SU-DHL-6 (cell line): ENCODE data around the gene HINT2.

Experiments used
- H2AFZ ChIP-seq: fragments of 200-600 bp; sonication (generic); 2 replicates; pipeline ENCODE4 v1.6.1; 2014; ENCODE audit warnings: low read depth, mild to moderate bottlenecking, moderate library complexity, mixed read lengths, antibody characterized with exemption, low read length; ENCODE audit not compliant: severe bottlenecking
- H3F3A ChIP-seq: fragments of 200-600 bp; shearing (Covaris generic); 2 replicates; pipeline ENCODE4 v1.6.0; 2016; ENCODE audit warnings: antibody characterized with exemption, mild to moderate bottlenecking; ENCODE audit not compliant: insufficient read depth
- H3K27ac ChIP-seq: fragments of 200-600 bp; sonication (generic); 2 replicates; pipeline ENCODE4 v1.5.1; 2016; ENCODE audit warnings: low read depth, mild to moderate bottlenecking, low read length, moderate library complexity, mixed read lengths
- H3K27me3 ChIP-seq: fragments of 200-600 bp; sonication (generic), shearing (Covaris generic); 2 replicates; pipeline ENCODE4 v1.6.0; 2014; ENCODE audit warnings: mild to moderate bottlenecking, low read length
- H3K36me3 ChIP-seq: fragments of 200-600 bp; sonication (generic); 2 replicates; pipeline ENCODE4 v1.6.1; 2014; ENCODE audit warnings: mild to moderate bottlenecking, low read length, mixed read lengths
- H3K4me2 ChIP-seq: fragments of 300-600, 200-600 bp; shearing (Covaris generic), sonication (generic); 2 replicates; pipeline ENCODE4 v1.6.0; 2014; ENCODE audit warnings: low read length, low read depth, mild to moderate bottlenecking; ENCODE audit not compliant: poor library complexity, severe bottlenecking
- H3K4me3 ChIP-seq: fragments of 200-600 bp; sonication (generic); 2 replicates; pipeline ENCODE4 v1.5.1; 2014; ENCODE audit warnings: antibody characterized with exemption, low read length, mild to moderate bottlenecking, mixed read lengths; ENCODE audit not compliant: insufficient read depth, poor library complexity, severe bottlenecking
- H3K79me2 ChIP-seq: fragments of 200-600 bp; sonication (generic); 2 replicates; pipeline ENCODE4 v1.6.1; 2014; ENCODE audit warnings: mild to moderate bottlenecking, low read length, moderate library complexity; ENCODE audit not compliant: insufficient read depth
- H3K9ac ChIP-seq: fragments of 200-600 bp; sonication (generic); 2 replicates; pipeline ENCODE4 v1.7.0; 2014; ENCODE audit warnings: mild to moderate bottlenecking, low read length
- H3K9me2 ChIP-seq: fragments of 200-600 bp; sonication (generic); replicated peaks from 2 replicates; pipeline ENCODE4 v1.6.1; 2014; ENCODE audit warnings: low read length; ENCODE audit not compliant: insufficient read depth
- H3K9me3 ChIP-seq: fragments of 200-600 bp; sonication (generic); 2 replicates; pipeline ENCODE4 v1.6.1; 2014; ENCODE audit warnings: low read length, mixed read lengths; ENCODE audit not compliant: insufficient read depth
- H4K20me1 ChIP-seq: fragments of 200-600 bp; sonication (generic); 2 replicates; pipeline ENCODE4 v1.6.1; 2014; ENCODE audit warnings: low read depth, mild to moderate bottlenecking, antibody characterized with exemption, low read length, moderate library complexity, mixed read lengths
- EZH2phosphoT487 ChIP-seq: fragments of 200-600 bp; sonication (generic), shearing (Covaris generic); conservative IDR thresholded peaks from 2 replicates; pipeline ENCODE4 v1.6.1; 2018; ENCODE audit warnings: mild to moderate bottlenecking, antibody characterized with exemption, low read length, moderate library complexity, mixed read lengths
- TF ChIP-seq, protein P1 (sequence below): fragments of 200-600 bp; sonication (generic); IDR thresholded peaks from one replicate; pipeline ENCODE4 v1.5.1; 2017; ENCODE audit warnings: antibody characterized with exemption, mild to moderate bottlenecking, low read length, moderate library complexity; ENCODE audit not compliant: insufficient read depth, poor library complexity, severe bottlenecking

Gene HINT2

GRCh38 chr9:35854091-35854762 is 39.4 kb upstream of the HINT2 start:
- H3K9me3 ChIP-seq: no peaks in the 10 kb centered on the region
- no peaks in the 10 kb centered on the region for H3K36me3 ChIP-seq
- H3K27ac ChIP-seq: no peak overlapping the region
- H3F3A ChIP-seq: no peaks in the 10 kb centered on the region
- no peak overlapping the region for H2AFZ ChIP-seq
- TF ChIP-seq EZH2phosphoT487: no peak
- TF ChIP-seq, protein P1, sequence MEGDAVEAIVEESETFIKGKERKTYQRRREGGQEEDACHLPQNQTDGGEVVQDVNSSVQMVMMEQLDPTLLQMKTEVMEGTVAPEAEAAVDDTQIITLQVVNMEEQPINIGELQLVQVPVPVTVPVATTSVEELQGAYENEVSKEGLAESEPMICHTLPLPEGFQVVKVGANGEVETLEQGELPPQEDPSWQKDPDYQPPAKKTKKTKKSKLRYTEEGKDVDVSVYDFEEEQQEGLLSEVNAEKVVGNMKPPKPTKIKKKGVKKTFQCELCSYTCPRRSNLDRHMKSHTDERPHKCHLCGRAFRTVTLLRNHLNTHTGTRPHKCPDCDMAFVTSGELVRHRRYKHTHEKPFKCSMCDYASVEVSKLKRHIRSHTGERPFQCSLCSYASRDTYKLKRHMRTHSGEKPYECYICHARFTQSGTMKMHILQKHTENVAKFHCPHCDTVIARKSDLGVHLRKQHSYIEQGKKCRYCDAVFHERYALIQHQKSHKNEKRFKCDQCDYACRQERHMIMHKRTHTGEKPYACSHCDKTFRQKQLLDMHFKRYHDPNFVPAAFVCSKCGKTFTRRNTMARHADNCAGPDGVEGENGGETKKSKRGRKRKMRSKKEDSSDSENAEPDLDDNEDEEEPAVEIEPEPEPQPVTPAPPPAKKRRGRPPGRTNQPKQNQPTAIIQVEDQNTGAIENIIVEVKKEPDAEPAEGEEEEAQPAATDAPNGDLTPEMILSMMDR: no peak
- H4K20me1 ChIP-seq: no peaks in the 10 kb centered on the region
- H3K4me3 ChIP-seq: no peak overlapping the region
- H3K27me3 ChIP-seq: no peaks in the 10 kb centered on the region
- H3K9me2 ChIP-seq: no peaks in the 10 kb centered on the region
- H3K4me2 ChIP-seq: no peak overlapping the region
- H3K9ac ChIP-seq: no peak overlapping the region
- no peaks in the 10 kb centered on the region for H3K79me2 ChIP-seq

GRCh38 chr9:35852876-35853865 is 38.3 kb upstream of the HINT2 start:
- H3K79me2 ChIP-seq: no peaks in the 10 kb centered on the region
- no peaks in the 10 kb centered on the region for H3K27me3 ChIP-seq
- no peak for TF ChIP-seq EZH2phosphoT487
- TF ChIP-seq, protein P1: no peak
- H3K27ac ChIP-seq: no peak overlapping the region
- H4K20me1 ChIP-seq: no peaks in the 10 kb centered on the region
- no peaks in the 10 kb centered on the region for H3K36me3 ChIP-seq
- H3K9ac ChIP-seq: no peak overlapping the region
- no peak overlapping the region for H3K4me2 ChIP-seq
- no peaks in the 10 kb centered on the region for H3F3A ChIP-seq
- H3K9me3 ChIP-seq: no peaks in the 10 kb centered on the region
- no peak overlapping the region for H2AFZ ChIP-seq
- H3K4me3 ChIP-seq: no peak overlapping the region
- H3K9me2 ChIP-seq: no peaks in the 10 kb centered on the region

- H3K27ac ChIP-seq: no peak overlapping the region
Measured at GRCh38 chr9:35852267-35852815, 37.5 kb upstream of the HINT2 start.

More at GRCh38 chr9:35852267-35852815, 37.5 kb upstream of the HINT2 start:
- Histone ChIP-seq H3K36me3 (no peaks in the 10 kb centered on the region), H4K20me1 (no peaks in the 10 kb centered on the region), H3K4me2 (no peak overlapping the region), H3F3A (no peaks in the 10 kb centered on the region), H2AFZ (no peak overlapping the region), H3K9me2 (no peaks in the 10 kb centered on the region), H3K79me2 (no peaks in the 10 kb centered on the region), H3K27me3 (no peaks in the 10 kb centered on the region), H3K4me3 (no peak overlapping the region), H3K9me3 (no peaks in the 10 kb centered on the region), H3K9ac (no peak overlapping the region)
- TF ChIP-seq, protein P1: no peak
- TF ChIP-seq EZH2phosphoT487: no peak
